ENCODE data around the gene SDC4.

SDC4 gene

DNA sequence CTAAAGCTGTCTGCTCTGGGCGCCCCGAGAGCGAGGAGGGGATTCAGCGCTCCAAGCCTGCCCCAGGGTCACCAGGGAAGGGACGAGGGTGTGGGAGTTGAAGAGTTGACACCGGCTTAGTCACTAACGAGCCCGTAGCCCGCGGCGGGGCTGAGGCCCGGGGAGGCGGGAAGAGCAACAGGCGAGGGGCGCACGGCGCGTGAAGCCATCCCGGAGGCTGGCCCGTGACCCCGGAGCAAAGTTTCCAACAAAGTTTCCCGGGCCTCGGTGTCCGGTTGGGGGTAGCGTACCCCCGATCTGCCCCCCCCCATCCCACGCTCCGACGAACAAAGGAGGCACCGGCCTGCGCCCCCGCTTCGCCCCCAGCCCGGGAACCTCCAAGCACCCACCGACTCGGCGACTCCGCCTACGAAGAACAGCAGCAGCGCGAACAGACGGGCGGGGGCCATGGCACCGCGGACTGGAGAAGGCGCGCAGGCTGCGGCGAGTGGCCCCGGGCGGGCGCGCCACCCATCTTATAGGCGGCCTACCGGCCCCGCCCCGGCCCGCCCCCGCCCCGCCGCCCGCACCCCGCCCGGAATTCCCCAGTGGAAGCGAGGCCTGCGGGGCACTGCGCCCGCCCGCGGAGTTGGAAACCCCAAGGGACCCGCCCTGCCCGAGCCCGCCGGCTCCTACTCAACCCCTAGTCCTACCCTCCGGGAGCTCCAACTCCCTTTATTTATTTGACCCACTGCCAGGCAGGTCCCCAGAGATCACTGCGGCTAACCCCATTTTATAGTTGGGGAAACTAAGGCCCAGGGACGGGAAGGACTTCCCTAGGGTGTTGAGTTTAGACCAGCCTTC lies at the start of gene SDC4:
SDC4 (minus strand) TSS at position 489 of the 843 bp plus-strand sequence; CDS start at position 449, 40 bp downstream.
- DNase-seq = peak in 1 of 2 donors; percentile 67

- DNase-seq = no peak
Observed at GRCh38 chr20:45395114-45395415, 46.8 kb upstream of the SDC4 start.

- no peak for DNase-seq
Observed at GRCh38 chr20:45394221-45395113, 46.2 kb upstream of the SDC4 start.

DNA sequence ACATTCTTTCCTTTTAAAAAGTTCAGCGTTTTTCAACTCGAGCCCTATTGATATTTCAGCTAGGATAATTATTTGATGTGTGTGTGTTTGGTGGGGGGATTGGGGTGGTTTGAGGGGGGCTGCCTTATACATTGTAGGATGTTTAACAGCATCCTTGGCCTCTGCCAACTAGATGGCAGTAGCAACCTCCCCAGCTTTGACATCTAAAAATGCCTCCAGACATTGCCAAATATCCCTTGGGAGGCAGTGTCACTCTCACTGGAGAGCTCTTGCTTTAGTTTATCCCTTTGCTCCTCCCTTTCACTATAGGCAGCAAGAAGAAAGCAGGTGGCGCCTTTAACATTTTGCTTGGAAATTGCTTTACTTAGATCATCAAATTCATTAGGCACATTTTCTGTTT lies 44.5 kb upstream of the SDC4 start:
- DNase-seq = no peak

DNA sequence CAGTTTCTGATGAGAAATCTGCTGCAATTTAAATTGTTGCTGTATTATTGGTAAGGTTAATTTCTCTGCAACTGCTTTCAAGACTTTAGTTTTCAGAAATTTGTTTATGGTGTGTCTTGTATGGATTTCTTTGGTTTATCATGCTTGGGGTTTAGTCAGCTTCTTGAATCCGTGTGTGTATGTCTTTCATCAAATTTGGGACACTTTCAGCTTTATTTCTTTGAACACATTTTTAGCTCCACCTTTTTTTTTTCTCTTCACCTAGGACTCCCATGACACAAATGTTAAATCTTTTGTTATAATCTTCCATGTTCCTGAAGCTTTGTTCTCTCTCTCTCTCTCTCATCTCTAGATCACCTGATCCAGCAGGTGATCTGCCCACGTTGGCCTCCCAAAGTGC lies 43.3 kb upstream of the SDC4 start:
- no peak for DNase-seq

DNA sequence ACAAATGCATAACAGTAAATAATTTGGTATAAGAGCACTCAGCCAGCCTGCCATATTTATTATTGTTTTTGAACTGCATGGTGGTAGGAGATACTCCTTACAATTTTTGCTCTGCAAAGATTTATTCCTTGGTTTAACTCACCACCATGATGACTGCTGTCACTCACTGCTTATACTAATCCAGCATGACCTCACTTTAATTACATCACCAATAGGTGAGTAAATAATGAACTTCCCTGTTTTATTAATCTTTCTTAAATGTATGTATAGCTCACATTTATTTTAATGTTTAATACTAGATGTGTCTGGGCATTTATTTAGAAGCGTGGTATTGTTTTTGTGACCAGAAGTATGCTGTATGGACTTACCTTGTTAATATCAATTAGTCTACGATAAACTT lies 42.7 kb upstream of the SDC4 start:
- no peak for DNase-seq

GRCh38 chr20:45387274-45387673 lies 39.0 kb upstream of the SDC4 start:
- no peak for DNase-seq

DNA sequence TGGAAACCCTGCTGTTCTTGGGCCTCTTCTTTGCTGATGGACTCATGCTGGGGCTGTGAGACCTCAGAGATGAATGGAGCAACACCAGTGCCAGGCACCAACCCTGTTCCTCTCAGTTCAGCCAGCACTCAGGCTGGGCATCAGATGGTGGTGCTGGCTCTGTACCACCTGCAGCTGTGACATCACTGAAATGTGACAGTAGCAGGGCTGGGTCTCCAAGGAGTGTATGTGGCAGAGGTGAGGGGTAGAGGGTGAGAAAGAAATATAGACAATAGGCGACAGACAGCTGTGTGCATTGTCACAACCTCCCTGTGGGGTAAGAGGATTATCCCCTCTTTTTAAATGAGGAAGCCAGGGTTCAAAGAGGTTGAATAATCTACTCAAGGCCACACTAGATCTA lies 30.0 kb upstream of the SDC4 start, which contains the start of gene TP53TG5:
TP53TG5 (minus strand) TSS at position 135 of the 400 bp plus-strand sequence; CDS start at position 46, 89 bp downstream.
- no peak for DNase-seq

GRCh38 chr20:45377269-45377668 lies 29.0 kb upstream of the SDC4 start:
- DNase-seq = no peak

DNA sequence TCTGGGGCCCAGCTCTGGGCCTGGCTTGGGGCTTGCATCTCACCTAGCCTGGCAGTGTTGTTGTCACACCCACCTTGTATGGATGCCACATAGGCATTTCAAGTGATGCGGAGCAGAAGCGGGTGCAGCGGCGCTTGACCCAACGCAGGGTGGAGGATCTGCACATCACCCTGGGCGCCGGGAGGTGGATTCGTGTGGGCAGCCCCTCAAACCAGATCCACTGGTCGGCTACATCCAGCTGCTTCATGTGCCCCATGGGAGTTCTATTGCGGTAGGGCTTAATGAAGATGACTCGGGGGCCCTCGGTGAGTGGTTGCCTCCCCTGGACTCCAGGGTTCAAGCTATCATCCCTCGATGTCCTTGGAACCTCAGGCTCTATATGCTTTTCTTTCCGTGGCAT lies 26.7 kb upstream of the SDC4 start:
- no peak for DNase-seq

GRCh38 chr20:45374101-45374467 lies 25.9 kb upstream of the SDC4 start:
- DNase-seq = no peak

GRCh38 chr20:45373353-45374100 lies 25.3 kb upstream of the SDC4 start:
- peak; percentile 42 to 80 for DNase-seq

DNA sequence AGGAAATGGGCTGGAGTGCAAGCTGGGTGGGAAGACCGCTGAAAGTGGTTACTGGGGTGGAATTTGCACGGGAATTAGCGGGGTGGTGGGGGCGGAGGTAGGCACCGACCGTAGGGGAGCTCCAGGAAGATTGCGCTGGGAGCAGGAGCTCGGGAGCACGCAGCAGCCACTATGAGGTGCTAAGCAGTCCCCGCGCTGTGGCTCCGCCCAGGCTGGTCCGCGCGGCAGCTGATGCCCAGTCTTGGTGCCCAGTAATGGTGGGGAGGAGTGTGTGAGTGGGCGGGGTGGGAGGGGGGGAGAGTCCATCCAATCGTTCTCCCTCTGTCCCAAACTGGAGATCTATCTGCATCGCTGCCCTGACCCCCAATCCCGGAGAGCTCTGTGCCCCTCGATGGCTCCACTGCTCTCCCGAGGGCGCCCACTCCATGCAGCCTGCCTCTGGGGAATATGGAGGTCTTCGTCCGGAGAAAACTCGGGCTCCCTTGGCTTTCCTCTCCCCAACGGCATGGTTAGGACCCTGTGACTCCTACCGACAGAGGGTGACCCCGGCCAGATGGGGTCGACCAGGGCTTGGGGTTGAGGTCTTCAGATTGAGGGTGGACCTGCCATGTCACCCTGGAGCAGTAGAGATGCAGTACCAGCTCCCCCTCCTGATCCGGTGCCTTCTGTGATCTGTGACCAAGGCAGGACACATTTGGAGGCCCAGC lies 24.6 kb upstream of the SDC4 start:
- DNase-seq = no peak

GRCh38 chr20:45372241-45372640 lies 24.0 kb upstream of the SDC4 start:
- no peak for DNase-seq

GRCh38 chr20:45370571-45371160 lies 22.4 kb upstream of the SDC4 start:
- no peak for DNase-seq

DNA sequence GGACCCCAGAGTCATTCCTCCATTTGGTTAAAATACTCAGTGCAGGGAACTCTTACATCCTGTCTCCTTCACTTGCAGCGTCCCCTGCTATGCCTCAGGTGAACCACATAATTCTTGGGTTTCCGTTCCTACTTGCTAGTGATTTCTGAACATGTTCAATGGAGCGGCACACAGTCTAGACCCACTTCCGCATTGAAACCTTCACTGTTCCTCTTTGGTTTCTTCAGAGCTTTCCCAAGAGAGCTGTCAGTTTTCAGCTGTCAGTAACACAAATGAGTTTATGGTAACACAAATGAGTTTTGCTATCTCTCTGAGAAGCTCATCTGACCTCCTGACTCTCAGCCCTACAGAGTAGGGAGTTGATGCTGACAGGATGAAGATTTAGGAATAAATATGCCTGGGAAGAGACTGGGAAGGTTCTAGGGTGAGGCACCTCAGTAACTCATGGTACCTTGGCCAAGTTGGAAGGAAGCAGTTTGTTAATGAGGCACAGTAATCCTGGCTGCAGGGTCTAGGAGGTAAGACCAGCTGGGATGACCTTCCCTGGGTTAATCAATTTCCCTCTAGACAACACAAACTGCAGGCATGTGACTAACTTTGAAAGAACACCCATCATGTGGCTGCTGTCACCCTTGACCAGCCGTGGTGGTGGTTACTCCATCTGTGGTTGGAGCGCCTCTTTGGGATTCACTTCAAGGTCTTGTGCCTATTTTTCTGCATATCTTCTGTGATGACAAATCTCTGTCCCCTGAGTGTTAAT lies 20.2 kb upstream of the SDC4 start:
- peak in 1 of 2 donors; percentile 34 for DNase-seq

DNA sequence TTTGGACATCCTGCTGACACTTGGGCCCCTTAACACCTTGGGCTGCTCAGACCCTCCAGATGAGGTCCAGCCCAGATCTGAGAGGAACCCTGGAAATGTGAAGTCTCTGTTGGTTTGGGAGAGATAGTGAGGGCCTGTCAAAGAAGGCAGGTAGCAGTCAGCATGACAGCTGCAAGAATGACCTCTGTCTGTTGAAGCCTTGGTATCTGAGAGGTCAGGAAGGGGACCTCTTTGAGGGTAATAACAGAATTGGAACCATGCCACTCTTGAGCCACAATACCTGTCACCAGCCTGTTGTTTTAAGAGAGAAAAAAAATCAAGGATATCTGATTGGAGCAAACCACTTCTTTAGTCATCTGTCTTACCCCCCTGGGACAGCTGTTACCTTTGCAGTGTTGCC lies 18.9 kb upstream of the SDC4 start:
- DNase-seq = no peak

DNA sequence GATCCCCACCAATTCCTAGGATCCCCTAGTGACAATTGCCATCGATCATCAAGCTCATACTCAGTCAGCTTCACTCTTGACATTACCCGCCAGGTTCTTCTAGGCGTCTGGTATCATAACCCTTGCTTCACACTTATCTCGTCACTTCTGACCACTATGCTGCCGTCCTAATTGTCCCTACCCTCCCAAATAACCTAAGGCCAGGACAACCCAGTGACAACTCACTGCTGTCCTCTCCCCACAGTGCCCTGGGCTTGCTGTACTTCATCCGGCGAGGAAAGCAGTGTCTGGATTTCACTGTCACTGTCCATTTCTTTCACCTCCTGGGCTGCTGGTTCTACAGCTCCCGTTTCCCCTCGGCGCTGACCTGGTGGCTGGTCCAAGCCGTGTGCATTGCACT lies 18.4 kb upstream of the SDC4 start:
- no peak for DNase-seq

GRCh38 chr20:45366192-45366591 lies 18.0 kb upstream of the SDC4 start:
- DNase-seq = no peak

DNA sequence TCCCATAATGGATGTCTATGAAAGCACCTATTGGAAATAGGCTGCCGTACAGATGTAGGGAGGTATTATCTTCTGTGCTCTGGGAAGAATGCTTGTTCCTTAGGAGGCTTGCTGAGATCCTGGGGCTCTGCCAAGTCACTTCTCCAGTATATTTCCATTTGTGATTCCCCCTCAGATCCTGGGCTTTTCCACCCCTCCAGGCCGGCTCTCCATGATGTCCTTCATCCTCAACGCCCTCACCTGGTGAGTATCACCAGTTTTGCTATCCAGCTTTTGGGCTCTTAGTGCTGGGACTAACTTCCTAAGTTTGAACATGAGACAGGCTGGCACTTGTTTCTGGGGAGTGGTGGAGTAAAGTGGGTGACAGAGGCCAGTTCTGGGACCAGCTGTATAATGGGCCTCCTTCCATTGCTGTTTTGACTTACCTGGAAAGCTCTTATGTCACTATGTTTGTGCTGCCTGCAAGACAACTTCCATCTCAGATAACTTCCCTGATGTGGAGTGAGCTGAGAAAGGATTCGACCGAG lies 17.3 kb upstream of the SDC4 start:
- DNase-seq = no peak
